ENCODE measurements around the gene HDAC10. TPM values are rescaled to one million over a fixed set of nuclear protein-coding genes. Genes with fewer than 3 reads are reported as not detected.
A peak's percentile ranks its signal among the peaks of the same experiment; 100 is the strongest.

Gene HDAC10
- total RNA-seq, 1 donor from 2014 or later: 5.4 TPM

GRCh38 chr22:50249341-50250248, 1.5 kb downstream of the HDAC10 start:
- no peak overlapping the region for H3K4me3 ChIP-seq
- peaks cover 6% of the 10 kb centered on the region for H3K4me1 ChIP-seq
- TF ChIP-seq CTCF (IDR thresholded peaks at IDR 0.05) (no peak), EZH2phosphoT487 (IDR thresholded peaks at IDR 0.05) (no peak), EZH2 (IDR thresholded peaks at IDR 0.05) (no peak)
- H3K4me3 Mint-ChIP-seq: peak overlapping the region; percentile 83
- H3K4me1 Mint-ChIP-seq: peaks cover 12% of the 10 kb centered on the region
- peaks cover 38% of the 10 kb centered on the region for H3F3A ChIP-seq (ENCODE audit: low read depth)
- no peak overlapping the region for H2AFZ ChIP-seq (replicated peaks)
- H3K27ac Mint-ChIP-seq: no peak overlapping the region
- no peaks in the 10 kb centered on the region for H3K27me3 ChIP-seq
- H3K79me2 ChIP-seq (ENCODE audit: low read depth): peaks cover 11% of the 10 kb centered on the region
- H3K27me3 Mint-ChIP-seq (ENCODE audit: insufficient read depth, low read depth): peaks cover 6% of the 10 kb centered on the region
- no peaks in the 10 kb centered on the region for H3K9me3 Mint-ChIP-seq
- DNase-seq (ENCODE audit: low spot score): no peak
- no peak overlapping the region for H3K27ac ChIP-seq
- peak overlapping the region; percentile 83 for H3K4me2 ChIP-seq
- no peaks in the 10 kb centered on the region for H3K36me3 ChIP-seq
- H3K9me3 ChIP-seq (ENCODE audit: low read depth): no peaks in the 10 kb centered on the region
- H3K36me3 Mint-ChIP-seq: peaks cover 2% of the 10 kb centered on the region
- peaks cover 34% of the 10 kb centered on the region for H4K20me1 ChIP-seq (ENCODE audit: low read depth)
- H3K9ac ChIP-seq: no peak overlapping the region

GRCh38 chr22:50248196-50249081, 2.6 kb downstream of the HDAC10 start:
- Mint-ChIP-seq H3K4me1 (peaks cover 20% of the 10 kb centered on the region), H3K4me3 (no peak overlapping the region), H3K27ac (no peak overlapping the region), H3K27me3 (ENCODE audit: insufficient read depth, low read depth) (peaks cover 4% of the 10 kb centered on the region), H3K36me3 (peaks cover 2% of the 10 kb centered on the region), H3K9me3 (no peaks in the 10 kb centered on the region)
- H3K4me1 ChIP-seq: peaks cover 13% of the 10 kb centered on the region
- no peak for DNase-seq (ENCODE audit: low spot score)
- H4K20me1 ChIP-seq (ENCODE audit: low read depth): peaks cover 43% of the 10 kb centered on the region
- TF ChIP-seq CTCF (IDR thresholded peaks at IDR 0.05): no peak
- no peak overlapping the region for H3K4me2 ChIP-seq
- peaks cover 38% of the 10 kb centered on the region for H3F3A ChIP-seq (ENCODE audit: low read depth)
- no peaks in the 10 kb centered on the region for H3K36me3 ChIP-seq
- no peak overlapping the region for H3K4me3 ChIP-seq
- no peak overlapping the region for H2AFZ ChIP-seq (replicated peaks)
- H3K9ac ChIP-seq: no peak overlapping the region
- no peak overlapping the region for H3K27ac ChIP-seq
- H3K27me3 ChIP-seq: no peaks in the 10 kb centered on the region
- peaks cover 23% of the 10 kb centered on the region for H3K79me2 ChIP-seq (ENCODE audit: low read depth)
- no peaks in the 10 kb centered on the region for H3K9me3 ChIP-seq (ENCODE audit: low read depth)

GRCh38 chr22:50247748-50248147, 3.3 kb downstream of the HDAC10 start:
- Histone ChIP-seq H3K27me3 (no peaks in the 10 kb centered on the region), H3K36me3 (no peaks in the 10 kb centered on the region), H3K4me3 (no peak overlapping the region), H4K20me1 (ENCODE audit: low read depth) (peaks cover 45% of the 10 kb centered on the region), H2AFZ (replicated peaks) (no peak overlapping the region), H3F3A (ENCODE audit: low read depth) (peaks cover 38% of the 10 kb centered on the region), H3K4me2 (no peak overlapping the region), H3K9ac (no peak overlapping the region), H3K4me1 (peaks cover 17% of the 10 kb centered on the region), H3K27ac (no peak overlapping the region), H3K9me3 (ENCODE audit: low read depth) (no peaks in the 10 kb centered on the region), H3K79me2 (ENCODE audit: low read depth) (peaks cover 30% of the 10 kb centered on the region)
- H3K4me1 Mint-ChIP-seq: peaks cover 22% of the 10 kb centered on the region
- H3K9me3 Mint-ChIP-seq: no peaks in the 10 kb centered on the region
- DNase-seq (ENCODE audit: low spot score): peak; percentile 66
- peaks cover 4% of the 10 kb centered on the region for H3K27me3 Mint-ChIP-seq (ENCODE audit: insufficient read depth, low read depth)
- peaks cover 2% of the 10 kb centered on the region for H3K36me3 Mint-ChIP-seq
- TF ChIP-seq EZH2 (IDR thresholded peaks at IDR 0.05) (no peak), EZH2phosphoT487 (IDR thresholded peaks at IDR 0.05) (no peak), CTCF (IDR thresholded peaks at IDR 0.05) (no peak)
- peak overlapping the region; percentile 60 for H3K27ac Mint-ChIP-seq
- peak overlapping the region; percentile 71 for H3K4me3 Mint-ChIP-seq

Measured in neural progenitor cell (in vitro differentiated cells).